GM12878 (cell line): ENCODE data around the gene MPHOSPH9. TPM values are rescaled to one million over a fixed set of nuclear protein-coding genes. Genes with fewer than 3 reads are reported as not detected.
A peak's percentile ranks its signal among the peaks of the same experiment; 100 is the strongest.

Source experiments
- ATF3 ChIP-seq: IDR thresholded peaks from 2 replicates; pipeline ENCODE4 v1.6.1; 2011; ENCODE audit warnings: low read depth, mild to moderate bottlenecking, low read length, moderate library complexity, borderline replicate concordance; ENCODE audit errors: extremely low read depth
- BMI1 ChIP-seq: fragments of 450-650 bp; IDR thresholded peaks from 2 replicates; pipeline ENCODE4 v1.6.1; 2016; ENCODE audit warnings: mild to moderate bottlenecking, moderate library complexity, borderline replicate concordance
- CBFB ChIP-seq: IDR thresholded peaks from 2 replicates; pipeline ENCODE4 v1.6.1; 2016; ENCODE audit warnings: antibody characterized with exemption, low read depth
- CBX3 ChIP-seq: fragments of 200-600 bp; sonication (generic); IDR thresholded peaks from 2 replicates; pipeline ENCODE4 v1.6.1; 2016; ENCODE audit warnings: low read depth, borderline replicate concordance
- CEBPZ ChIP-seq: fragments of 150-350 bp; IDR thresholded peaks from 2 replicates; pipeline ENCODE4 v1.6.1; 2016; ENCODE audit warnings: low read depth, low read length
- EZH2 ChIP-seq: IDR thresholded peaks from 2 replicates; pipeline ENCODE4 v1.6.1; 2012; ENCODE audit warnings: low read depth, mild to moderate bottlenecking, control low read depth, inconsistent platforms, low read length, borderline replicate concordance; ENCODE audit not compliant: control insufficient read depth
- HDAC6 ChIP-seq: fragments of 200-600 bp; sonication (generic); IDR thresholded peaks from one replicate; pipeline ENCODE4 v1.8.0; 2017; ENCODE audit warnings: antibody characterized with exemption; ENCODE audit not compliant: unreplicated experiment
- HDGF ChIP-seq: fragments of 450-650 bp; IDR thresholded peaks from 2 replicates; pipeline ENCODE4 v1.6.1; 2016; ENCODE audit warnings: antibody characterized with exemption
- IRF5 ChIP-seq: fragments of 450-650 bp; IDR thresholded peaks from 2 replicates; pipeline ENCODE4 v1.6.1; 2017; ENCODE audit warnings: borderline replicate concordance
- MXI1 ChIP-seq: fragments of 150-350 bp; IDR thresholded peaks from 2 replicates; pipeline ENCODE4 v1.6.1; 2011; ENCODE audit warnings: low read depth, mild to moderate bottlenecking, inconsistent platforms, low read length, improper control_type of control experiment
- MYB ChIP-seq: fragments of 150-350 bp; IDR thresholded peaks from 2 replicates; pipeline ENCODE4 v1.6.1; 2014; ENCODE audit warnings: mild to moderate bottlenecking, low read depth, low read length, borderline replicate concordance
- NR2F1 ChIP-seq: fragments of 450-650 bp; conservative IDR thresholded peaks from 2 replicates; pipeline ENCODE4 v1.6.1; 2017; ENCODE audit warnings: mild to moderate bottlenecking
- POLR2A ChIP-seq: IDR thresholded peaks from 2 replicates; pipeline ENCODE4 v1.6.1; 2011; ENCODE audit warnings: low read depth, mild to moderate bottlenecking, low read length
- RBBP5 ChIP-seq: fragments of 200-600 bp; sonication (generic); conservative IDR thresholded peaks from 2 replicates; pipeline ENCODE4 v1.6.1; 2016
- RCOR1 ChIP-seq: conservative IDR thresholded peaks from 2 replicates; pipeline ENCODE4 v1.6.1; 2012; ENCODE audit warnings: low read depth, low read length, improper control_type of control experiment
- TARDBP ChIP-seq: IDR thresholded peaks from 2 replicates; pipeline ENCODE4 v1.6.1; 2016; ENCODE audit warnings: borderline replicate concordance
- YY1 ChIP-seq: IDR thresholded peaks from 2 replicates; pipeline ENCODE4 v1.6.1; 2011; ENCODE audit warnings: low read depth, mild to moderate bottlenecking, low read length
- ZNF384 ChIP-seq: IDR thresholded peaks from 2 replicates; pipeline ENCODE4 v1.6.1; 2012; ENCODE audit warnings: low read depth, mild to moderate bottlenecking, low read length, improper control_type of control experiment, borderline replicate concordance
- polyA plus RNA-seq, 11 experiments: library from polyadenylated mRNA; depleted of rRNA in 4 of 11; unstranded in 6 of 11; stranded (reverse) in 5 of 11; fragments of >200 nt; fragmentation: Nextera tagmentation in 4 of 11; fragmentation: Illumina TruSeq in 1 of 11; extraction: Ambion mirVana in 4 of 11; extraction: Trizol in 1 of 11; gene quantifications; 1 replicate in 1 of 11; 2 replicates in 10 of 11; pipeline versions ENCODE4 v1.2.1 to v1.2.3, GENCODE V29; 2011 to 2016; ENCODE audit warnings: inconsistent platforms in 2 of 11, missing spikeins in 2 of 11, low read depth in 1 of 11
- total RNA-seq, 4 experiments: library from RNA; depleted of rRNA in 3 of 4; stranded (reverse); fragments of >200 nt in 3 of 4; fragmentation: Illumina TruSeq in 1 of 4; extraction: Trizol in 1 of 4; gene quantifications; 2 replicates each; pipeline versions ENCODE4 v1.2.1 to v1.2.3, GENCODE V29; 2013 to 2021
- TF ChIP-seq, protein P1 (sequence below): fragments of 450-650 bp; IDR thresholded peaks from 2 replicates; pipeline ENCODE4 v1.6.1; 2017; ENCODE audit warnings: mild to moderate bottlenecking, moderate library complexity
- TF ChIP-seq, protein P2 (sequence below): fragments of 150-350 bp; IDR thresholded peaks from 2 replicates; pipeline ENCODE4 v1.6.1; 2014; ENCODE audit warnings: mild to moderate bottlenecking, low read depth, low read length

Gene MPHOSPH9
- total and polyA plus RNA-seq, 10 of the 15 experiments (the other 5 are each of a cell fraction or from before 2014, with no cell fraction given), result 11.5 to 72.2 (median 45.7) TPM

DNA sequence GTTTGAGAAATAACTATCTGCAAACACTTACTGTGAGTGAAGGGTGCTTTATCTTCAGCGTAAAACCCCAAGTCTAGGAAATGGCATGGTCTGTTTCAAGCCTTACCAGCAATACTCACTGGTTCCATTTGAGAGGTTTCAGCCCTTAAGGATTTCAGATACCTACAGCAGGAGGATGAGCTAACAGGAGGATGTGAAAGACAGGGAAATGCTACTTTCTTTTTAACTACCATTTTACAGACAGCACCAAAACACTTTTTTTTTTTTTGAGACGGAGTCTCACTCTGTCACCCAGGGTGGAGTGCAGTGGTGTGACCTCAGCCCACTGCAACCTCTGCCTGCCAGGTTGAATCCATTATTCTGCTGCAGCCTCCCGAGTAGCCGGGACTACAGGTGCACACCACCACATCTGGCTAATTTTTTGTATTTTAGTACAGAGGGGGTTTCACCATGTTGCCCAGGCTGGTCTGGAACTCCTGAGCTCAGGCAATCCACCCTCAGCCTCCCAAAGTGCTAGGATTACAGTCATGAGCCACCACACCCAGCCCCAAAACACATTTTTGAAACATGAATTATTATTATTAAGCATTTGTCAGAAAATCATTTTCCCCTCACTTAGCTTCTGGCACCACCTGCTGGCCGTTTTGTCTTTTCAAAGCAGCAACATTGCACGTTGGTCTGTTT lies 4.8 kb upstream of the MPHOSPH9 start (continued):
- no peak for TF ChIP-seq ATF3
- no peak for TF ChIP-seq HDGF
- TF ChIP-seq IRF5, result no peak
- TF ChIP-seq EZH2, result no peak
- TF ChIP-seq ZNF384, result no peak; the same call in 1 of the 2 replicates
- TF ChIP-seq MXI1, result no peak
- no peak for TF ChIP-seq HDAC6
- TF ChIP-seq, protein P1, sequence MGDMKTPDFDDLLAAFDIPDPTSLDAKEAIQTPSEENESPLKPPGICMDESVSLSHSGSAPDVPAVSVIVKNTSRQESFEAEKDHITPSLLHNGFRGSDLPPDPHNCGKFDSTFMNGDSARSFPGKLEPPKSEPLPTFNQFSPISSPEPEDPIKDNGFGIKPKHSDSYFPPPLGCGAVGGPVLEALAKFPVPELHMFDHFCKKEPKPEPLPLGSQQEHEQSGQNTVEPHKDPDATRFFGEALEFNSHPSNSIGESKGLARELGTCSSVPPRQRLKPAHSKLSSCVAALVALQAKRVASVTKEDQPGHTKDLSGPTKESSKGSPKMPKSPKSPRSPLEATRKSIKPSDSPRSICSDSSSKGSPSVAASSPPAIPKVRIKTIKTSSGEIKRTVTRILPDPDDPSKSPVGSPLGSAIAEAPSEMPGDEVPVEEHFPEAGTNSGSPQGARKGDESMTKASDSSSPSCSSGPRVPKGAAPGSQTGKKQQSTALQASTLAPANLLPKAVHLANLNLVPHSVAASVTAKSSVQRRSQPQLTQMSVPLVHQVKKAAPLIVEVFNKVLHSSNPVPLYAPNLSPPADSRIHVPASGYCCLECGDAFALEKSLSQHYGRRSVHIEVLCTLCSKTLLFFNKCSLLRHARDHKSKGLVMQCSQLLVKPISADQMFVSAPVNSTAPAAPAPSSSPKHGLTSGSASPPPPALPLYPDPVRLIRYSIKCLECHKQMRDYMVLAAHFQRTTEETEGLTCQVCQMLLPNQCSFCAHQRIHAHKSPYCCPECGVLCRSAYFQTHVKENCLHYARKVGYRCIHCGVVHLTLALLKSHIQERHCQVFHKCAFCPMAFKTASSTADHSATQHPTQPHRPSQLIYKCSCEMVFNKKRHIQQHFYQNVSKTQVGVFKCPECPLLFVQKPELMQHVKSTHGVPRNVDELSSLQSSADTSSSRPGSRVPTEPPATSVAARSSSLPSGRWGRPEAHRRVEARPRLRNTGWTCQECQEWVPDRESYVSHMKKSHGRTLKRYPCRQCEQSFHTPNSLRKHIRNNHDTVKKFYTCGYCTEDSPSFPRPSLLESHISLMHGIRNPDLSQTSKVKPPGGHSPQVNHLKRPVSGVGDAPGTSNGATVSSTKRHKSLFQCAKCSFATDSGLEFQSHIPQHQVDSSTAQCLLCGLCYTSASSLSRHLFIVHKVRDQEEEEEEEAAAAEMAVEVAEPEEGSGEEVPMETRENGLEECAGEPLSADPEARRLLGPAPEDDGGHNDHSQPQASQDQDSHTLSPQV, result no peak
- TF ChIP-seq POLR2A, result no peak
- TF ChIP-seq YY1, result 0 out of 2 replicates have a peak, but pooled peaks have one; percentile 27
- TF ChIP-seq MYB, result no peak
- no peak for TF ChIP-seq NR2F1
- TF ChIP-seq RCOR1, result no peak
- TF ChIP-seq, protein P2, sequence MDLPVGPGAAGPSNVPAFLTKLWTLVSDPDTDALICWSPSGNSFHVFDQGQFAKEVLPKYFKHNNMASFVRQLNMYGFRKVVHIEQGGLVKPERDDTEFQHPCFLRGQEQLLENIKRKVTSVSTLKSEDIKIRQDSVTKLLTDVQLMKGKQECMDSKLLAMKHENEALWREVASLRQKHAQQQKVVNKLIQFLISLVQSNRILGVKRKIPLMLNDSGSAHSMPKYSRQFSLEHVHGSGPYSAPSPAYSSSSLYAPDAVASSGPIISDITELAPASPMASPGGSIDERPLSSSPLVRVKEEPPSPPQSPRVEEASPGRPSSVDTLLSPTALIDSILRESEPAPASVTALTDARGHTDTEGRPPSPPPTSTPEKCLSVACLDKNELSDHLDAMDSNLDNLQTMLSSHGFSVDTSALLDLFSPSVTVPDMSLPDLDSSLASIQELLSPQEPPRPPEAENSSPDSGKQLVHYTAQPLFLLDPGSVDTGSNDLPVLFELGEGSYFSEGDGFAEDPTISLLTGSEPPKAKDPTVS, result no peak
- no peak for TF ChIP-seq BMI1
- no peak for TF ChIP-seq CBX3
- TF ChIP-seq TARDBP, result no peak
- TF ChIP-seq CEBPZ, result no peak
- no peak for TF ChIP-seq RBBP5
- TF ChIP-seq CBFB, result no peak
